HG03442 (cell line): Measurements from ENCODE around the gene PCDHA4.
"Not testable (repeated sequence)": the region's sequence is repeated elsewhere in the genome, so short reads cannot be mapped to it uniquely, and the experiment has no call there.

Experiments
- ATAC-seq: cut with Tn5 transposase; IDR thresholded peaks from one replicate; pipeline ENCODE4 v1.9.1; 2021; ENCODE audit warnings: mild to moderate bottlenecking, moderate library complexity; ENCODE audit not compliant: unreplicated experiment

Gene PCDHA4

DNA sequence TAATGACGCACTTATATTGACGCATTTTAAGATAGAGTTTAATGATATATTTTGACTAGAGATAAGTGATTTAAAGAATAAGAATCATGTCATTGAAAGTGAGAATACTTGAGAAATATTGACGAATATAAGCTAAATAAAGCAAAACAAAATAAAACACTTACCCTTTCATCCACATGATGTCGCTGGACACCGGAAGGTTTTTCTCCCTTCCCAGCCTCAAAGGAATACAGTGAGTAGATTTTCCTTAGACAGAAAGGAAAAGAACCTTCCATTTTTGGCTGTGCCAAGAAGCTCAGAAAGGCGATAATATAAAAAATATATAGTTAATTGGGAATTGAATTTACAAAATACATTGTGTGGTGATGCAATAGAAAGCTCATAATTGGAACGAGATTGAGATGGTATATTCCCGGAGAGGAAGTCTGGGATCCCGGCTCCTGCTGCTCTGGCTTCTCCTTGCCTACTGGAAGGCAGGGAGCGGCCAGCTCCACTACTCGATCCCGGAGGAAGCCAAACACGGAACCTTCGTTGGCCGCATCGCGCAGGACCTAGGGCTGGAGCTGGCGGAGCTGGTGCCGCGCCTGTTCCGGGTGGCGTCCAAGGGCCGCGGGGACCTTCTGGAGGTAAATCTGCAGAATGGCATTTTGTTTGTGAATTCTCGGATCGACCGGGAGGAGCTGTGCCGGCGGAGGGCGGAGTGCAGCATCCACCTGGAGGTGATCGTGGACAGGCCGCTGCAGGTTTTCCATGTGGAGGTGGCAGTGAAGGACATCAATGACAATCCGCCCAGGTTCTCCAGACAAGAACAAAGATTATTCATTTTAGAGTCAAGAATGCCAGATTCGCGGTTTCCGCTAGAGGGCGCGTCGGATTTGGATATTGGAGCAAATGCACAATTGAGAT is 14.8 kb downstream of the PCDHA4 start, which contains the start of gene PCDHA5:
Gene PCDHA5 (plus strand): TSS at position 239 of the 906 bp plus-strand sequence.
- no peak for ATAC-seq

DNA sequence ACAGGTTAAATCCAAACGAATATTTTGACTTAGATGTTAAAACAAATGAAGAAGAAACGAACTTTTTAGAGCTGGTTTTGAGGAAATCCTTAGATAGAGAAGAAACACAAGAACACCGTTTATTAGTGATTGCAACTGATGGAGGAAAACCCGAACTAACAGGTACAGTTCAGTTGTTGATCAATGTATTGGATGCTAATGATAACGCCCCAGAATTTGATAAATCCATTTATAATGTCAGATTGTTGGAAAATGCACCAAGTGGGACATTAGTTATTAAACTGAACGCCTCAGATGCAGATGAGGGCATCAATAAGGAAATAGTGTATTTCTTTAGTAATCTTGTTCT is 15.4 kb downstream of the PCDHA4 start:
- ATAC-seq: no peak

DNA sequence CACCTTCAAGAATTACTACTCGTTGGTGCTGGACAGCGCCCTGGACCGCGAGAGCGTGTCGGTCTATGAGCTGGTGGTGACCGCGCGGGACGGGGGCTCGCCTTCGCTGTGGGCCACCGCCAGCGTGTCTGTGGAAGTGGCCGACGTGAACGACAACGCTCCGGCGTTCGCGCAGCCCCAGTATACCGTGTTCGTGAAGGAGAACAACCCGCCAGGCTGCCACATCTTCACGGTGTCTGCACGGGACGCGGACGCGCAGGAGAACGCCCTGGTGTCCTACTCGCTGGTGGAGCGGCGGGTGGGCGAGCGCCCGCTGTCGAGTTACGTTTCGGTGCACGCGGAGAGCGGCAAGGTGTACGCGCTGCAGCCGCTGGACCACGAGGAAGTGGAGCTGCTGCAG is 16.1 kb downstream of the PCDHA4 start:
- not testable (repeated sequence) for ATAC-seq

DNA sequence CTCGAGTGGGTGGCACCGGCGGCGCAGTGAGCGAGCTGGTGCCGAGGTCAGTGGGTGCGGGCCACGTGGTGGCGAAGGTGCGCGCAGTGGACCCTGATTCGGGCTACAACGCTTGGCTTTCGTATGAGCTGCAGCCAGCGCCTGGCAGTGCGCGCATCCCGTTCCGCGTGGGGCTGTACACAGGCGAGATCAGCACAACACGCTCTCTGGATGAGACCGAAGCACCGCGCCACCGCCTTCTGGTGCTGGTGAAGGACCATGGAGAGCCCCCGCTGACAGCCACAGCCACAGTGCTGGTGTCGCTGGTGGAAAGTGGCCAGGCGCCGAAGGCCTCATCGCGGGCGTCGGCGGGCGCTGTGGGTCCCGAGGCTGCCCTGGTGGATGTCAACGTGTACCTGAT is 16.6 kb downstream of the PCDHA4 start:
- ATAC-seq: no peak

DNA sequence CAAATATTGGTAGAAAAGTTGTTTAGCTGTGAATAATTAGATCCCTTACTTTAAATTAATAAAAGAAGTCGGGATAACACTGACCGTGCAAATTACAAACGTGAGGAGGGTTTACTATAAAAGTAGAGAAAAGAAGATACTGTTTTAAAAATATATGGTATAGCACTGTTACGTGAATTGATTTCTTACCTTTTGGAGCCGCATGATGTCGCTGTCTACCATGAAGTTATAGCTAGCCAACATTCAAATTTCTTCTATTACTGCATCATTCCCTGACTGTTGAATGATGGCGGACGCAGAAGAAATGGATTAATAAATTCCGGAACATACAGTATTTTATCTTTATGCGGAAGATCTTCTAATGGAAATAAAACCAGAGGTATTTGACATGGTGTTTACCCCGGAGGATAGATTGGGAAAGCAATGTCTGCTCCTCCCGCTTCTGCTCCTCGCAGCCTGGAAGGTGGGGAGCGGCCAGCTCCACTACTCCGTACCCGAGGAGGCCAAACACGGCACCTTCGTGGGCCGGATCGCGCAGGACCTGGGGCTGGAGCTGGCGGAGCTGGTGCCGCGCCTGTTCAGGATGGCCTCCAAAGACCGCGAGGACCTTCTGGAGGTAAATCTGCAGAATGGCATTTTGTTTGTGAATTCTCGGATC is 21.0 kb downstream of the PCDHA4 start, which contains the start of gene PCDHA6:
Gene PCDHA6 (plus strand): TSS at position 257 of the 658 bp plus-strand sequence. CDS start 132 bp downstream, at position 389.
- no peak for ATAC-seq

DNA sequence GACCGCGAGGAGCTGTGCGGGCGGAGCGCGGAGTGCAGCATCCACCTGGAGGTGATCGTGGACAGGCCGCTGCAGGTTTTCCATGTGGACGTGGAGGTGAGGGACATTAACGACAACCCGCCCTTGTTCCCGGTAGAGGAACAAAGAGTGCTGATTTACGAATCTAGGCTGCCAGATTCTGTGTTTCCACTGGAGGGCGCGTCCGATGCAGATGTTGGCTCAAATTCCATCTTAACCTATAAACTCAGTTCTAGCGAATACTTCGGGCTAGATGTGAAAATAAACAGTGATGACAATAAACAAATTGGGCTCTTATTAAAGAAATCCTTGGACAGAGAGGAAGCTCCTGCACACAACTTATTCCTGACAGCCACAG is 21.5 kb downstream of the PCDHA4 start:
- ATAC-seq: no peak

DNA sequence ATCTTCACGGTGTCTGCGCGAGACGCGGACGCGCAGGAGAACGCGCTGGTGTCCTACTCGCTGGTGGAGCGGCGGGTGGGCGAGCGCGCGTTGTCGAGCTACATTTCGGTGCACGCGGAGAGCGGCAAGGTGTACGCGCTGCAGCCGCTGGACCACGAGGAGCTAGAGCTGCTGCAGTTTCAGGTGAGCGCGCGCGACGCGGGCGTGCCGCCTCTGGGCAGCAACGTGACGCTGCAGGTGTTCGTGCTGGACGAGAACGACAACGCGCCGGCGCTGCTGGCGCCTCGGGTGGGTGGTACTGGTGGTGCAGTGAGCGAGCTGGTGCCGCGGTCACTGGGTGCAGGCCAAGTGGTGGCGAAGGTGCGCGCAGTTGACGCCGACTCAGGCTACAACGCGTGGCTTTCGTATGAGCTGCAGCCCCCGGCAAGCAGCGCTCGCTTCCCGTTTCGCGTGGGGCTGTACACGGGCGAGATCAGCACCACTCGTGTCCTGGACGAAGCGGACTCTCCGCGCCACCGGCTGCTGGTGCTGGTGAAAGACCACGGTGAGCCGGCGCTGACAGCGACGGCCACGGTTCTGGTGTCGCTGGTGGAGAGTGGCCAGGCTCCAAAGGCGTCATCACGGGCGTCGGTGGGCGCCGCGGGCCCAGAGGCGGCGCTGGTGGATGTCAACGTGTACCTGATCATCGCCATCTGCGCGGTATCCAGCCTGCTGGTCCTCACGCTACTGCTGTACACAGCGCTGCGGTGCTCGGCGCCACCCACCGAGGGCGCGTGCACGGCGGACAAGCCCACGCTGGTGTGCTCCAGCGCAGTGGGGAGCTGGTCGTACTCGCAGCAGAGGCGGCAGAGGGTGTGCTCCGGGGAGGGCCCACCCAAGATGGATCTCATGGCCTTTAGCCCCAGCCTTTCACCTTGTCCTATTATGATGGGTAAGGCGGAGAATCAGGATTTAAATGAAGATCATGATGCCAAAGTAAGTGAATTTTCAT is 22.9 kb downstream of the PCDHA4 start:
- ATAC-seq: not testable (repeated sequence)

DNA sequence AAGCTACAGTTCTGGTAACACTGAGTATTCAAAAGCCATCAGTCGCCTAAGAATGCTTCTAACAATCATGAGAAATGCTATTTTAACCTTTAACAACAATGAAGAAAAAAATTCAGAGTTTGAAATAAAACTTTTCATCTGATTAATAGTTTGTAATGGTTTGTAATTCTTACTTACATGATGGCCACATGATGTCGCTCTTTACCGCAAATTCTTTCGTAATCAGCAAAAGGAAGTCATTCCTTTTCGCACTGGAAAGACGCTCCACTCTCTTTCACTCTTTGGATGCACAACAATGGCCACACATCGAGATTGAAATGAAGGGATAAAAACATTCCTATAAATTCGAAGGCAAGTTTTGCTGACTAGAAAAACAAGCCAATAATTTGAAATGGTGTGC is 27.1 kb downstream of the PCDHA4 start, which contains the start of gene PCDHA7:
Gene PCDHA7 (plus strand): TSS at position 277 of the 400 bp plus-strand sequence. CDS start 115 bp downstream, at position 392.
- ATAC-seq: no peak

DNA sequence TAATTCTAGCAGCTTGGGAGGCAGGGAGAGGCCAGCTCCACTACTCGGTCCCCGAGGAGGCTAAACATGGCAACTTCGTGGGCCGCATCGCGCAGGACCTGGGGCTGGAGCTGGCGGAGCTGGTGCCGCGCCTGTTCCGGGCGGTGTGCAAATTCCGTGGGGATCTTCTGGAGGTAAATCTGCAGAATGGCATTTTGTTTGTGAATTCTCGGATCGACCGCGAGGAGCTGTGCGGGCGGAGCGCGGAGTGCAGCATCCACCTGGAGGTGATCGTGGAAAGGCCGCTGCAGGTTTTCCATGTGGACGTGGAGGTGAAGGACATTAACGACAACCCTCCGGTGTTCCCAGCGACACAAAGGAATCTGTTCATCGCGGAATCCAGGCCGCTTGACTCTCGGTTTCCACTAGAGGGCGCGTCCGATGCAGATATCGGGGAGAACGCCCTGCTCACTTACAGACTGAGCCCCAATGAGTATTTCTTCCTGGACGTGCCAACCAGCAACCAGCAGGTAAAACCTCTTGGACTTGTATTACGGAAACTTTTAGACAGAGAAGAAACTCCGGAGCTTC is 27.7 kb downstream of the PCDHA4 start:
- not testable (repeated sequence) for ATAC-seq

DNA sequence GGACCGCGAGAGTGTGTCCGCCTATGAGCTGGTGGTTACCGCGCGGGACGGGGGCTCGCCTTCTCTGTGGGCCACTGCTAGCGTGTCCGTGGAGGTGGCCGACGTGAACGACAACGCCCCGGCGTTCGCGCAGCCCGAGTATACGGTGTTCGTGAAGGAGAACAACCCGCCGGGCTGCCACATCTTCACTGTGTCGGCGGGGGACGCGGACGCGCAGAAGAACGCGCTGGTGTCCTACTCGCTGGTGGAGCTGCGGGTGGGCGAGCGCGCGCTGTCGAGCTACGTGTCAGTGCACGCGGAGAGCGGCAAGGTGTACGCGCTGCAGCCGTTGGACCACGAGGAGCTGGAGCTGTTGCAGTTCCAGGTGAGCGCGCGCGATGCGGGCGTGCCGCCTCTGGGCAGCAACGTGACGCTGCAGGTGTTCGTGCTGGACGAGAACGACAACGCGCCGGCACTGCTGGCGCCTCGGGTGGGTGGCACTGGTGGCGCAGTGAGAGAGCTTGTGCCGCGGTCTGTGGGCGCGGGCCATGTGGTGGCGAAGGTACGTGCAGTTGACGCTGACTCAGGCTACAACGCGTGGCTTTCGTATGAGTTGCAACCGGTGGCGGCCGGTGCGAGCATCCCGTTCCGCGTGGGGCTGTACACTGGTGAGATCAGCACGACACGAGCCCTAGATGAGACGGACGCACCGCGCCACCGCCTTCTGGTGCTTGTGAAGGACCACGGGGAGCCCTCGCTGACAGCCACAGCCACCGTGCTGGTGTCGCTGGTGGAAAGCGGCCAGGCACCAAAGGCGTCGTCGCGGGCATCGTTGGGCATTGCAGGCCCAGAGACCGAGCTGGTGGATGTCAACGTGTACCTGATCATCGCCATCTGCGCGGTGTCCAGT is 29.0 kb downstream of the PCDHA4 start:
- ATAC-seq: no peak

DNA sequence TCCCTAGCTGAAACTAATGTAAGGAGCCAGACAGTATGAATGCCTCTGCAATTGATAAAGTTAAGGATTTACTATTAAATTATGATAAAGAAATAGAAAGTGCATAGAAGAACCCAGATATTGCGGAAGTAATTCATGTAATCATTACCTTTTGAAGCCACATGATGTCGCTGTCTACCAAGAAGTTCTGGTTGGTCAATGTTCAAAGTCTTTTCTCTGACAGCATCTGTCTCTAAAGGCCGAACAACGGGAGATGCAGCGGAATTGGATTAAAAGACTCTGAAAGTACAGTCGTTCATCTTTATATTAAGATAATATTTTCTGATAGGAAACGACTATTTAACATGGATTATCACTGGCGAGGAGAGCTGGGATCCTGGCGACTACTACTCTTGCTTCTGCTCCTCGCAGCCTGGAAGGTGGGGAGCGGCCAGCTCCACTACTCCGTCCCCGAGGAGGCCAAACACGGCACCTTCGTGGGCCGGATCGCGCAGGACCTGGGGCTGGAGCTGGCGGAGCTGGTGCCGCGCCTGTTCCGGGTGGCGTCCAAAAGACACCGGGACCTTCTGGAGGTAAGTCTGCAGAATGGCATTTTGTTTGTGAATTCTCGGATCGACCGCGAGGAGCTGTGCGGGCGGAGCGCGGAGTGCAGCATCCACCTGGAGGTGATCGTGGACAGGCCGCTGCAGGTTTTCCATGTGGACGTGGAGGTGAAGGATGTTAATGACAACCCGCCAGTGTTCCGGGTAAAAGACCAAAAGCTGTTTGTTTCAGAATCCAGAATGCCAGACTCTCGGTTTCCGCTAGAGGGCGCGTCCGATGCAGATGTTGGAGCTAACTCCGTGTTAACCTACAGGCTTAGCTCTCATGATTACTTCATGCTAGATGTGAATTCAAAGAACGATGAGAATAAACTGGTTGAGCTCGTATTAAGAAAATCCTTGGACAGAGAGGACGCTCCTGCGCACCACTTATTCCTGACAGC is 34.4 kb downstream of the PCDHA4 start, which contains the start of gene PCDHA8:
Gene PCDHA8 (plus strand): TSS at position 210 of the 985 bp plus-strand sequence. CDS start 135 bp downstream, at position 345.
- ATAC-seq: no peak

DNA sequence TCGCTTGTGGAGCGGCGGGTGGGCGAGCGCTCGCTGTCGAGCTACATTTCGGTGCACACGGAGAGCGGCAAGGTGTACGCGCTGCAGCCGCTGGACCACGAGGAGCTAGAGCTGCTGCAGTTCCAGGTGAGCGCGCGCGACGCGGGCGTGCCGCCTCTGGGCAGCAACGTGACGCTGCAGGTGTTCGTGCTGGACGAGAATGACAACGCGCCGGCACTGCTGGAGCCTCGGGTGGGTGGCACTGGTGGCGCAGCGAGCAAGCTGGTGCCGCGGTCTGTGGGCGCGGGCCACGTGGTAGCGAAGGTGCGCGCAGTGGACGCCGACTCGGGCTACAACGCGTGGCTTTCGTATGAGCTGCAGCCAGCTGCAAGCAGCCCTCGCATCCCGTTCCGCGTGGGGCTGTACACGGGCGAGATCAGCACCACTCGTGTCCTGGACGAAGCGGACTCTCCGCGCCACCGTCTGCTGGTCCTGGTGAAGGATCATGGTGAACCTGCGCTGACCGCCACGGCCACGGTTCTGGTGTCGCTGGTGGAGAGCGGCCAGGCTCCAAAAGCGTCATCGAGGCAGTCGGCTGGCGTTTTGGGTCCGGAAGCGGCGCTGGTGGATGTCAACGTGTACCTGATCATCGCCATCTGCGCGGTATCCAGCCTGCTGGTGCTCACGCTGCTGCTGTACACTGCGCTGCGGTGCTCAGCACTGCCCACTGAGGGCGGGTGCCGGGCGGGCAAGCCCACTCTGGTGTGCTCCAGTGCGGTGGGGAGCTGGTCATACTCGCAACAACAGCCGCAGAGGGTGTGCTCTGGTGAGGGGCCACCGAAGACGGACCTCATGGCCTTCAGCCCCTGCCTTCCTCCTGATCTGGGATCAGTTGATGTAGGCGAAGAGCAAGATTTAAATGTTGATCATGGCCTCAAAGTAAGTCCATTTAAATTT is 36.2 kb downstream of the PCDHA4 start:
- ATAC-seq: no peak

DNA sequence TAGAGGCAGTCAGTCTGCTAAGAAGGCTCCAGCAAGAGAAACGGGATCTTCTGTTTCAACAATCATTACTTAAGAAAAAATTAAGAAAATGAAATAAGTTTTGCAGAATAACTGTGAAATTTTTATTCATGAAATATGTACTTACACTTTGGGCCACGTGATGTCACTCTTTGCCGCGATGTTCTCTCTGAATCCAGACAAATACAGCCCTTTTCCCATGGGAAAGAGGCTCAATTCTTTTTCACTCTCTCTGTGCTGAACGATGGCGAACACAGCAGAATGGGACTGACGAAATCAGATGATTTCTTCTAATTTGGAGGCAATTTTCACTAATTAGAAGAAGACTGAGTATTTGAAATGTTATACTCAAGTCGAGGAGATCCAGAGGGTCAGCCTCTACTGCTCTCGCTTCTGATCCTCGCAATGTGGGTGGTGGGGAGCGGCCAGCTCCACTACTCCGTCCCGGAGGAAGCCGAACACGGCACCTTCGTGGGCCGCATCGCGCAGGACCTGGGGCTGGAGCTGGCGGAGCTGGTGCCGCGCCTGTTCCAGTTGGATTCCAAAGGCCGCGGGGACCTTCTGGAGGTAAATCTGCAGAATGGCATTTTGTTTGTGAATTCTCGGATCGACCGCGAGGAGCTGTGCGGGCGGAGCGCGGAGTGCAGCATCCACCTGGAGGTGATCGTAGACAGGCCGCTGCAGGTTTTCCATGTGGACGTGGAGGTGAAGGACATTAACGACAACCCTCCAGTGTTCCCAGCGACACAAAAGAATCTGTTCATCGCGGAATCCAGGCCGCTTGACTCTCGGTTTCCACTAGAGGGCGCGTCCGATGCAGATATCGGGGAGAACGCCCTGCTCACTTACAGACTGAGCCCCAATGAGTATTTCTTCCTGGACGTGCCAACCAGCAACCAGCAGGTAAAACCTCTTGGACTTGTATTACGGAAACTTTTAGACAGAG is 41.6 kb downstream of the PCDHA4 start, which contains the start of gene PCDHA9:
Gene PCDHA9 (plus strand): TSS at position 244 of the 964 bp plus-strand sequence. CDS start 114 bp downstream, at position 358.
- ATAC-seq: not testable (repeated sequence)

DNA sequence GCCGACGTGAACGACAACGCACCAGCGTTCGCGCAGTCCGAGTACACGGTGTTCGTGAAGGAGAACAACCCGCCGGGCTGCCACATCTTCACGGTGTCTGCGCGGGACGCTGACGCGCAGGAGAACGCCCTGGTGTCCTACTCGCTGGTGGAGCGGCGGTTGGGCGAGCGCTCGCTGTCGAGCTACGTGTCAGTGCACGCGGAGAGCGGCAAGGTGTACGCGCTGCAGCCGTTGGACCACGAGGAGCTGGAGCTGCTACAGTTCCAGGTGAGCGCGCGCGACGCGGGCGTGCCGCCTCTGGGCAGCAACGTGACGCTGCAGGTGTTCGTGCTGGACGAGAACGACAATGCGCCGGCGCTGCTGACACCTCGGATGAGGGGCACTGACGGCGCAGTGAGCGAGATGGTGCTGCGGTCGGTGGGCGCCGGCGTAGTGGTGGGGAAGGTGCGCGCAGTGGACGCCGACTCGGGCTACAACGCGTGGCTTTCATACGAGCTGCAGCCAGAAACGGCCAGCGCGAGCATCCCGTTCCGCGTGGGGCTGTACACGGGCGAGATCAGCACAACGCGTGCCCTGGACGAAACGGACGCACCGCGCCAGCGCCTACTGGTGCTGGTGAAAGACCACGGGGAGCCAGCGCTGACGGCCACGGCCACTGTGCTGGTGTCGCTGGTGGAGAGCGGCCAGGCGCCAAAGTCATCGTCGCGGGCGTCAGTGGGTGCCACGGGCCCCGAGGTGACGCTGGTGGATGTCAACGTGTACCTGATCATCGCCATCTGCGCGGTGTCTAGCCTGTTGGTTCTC is 43.2 kb downstream of the PCDHA4 start:
- not testable (repeated sequence) for ATAC-seq
